Endodermal cell (in vitro differentiated cells): ENCODE results near the gene ZNF473. TPM values are rescaled to one million over a fixed set of nuclear protein-coding genes. Genes with fewer than 3 reads are reported as not detected.
A peak's percentile ranks its signal among the peaks of the same experiment; 100 is the strongest.
"Not testable (repeated sequence)": the region's sequence is repeated elsewhere in the genome, so short reads cannot be mapped to it uniquely, and the experiment has no call there.

Experiments
- DNase-seq: peaks from one replicate; pipeline ENCODE4 v3.0.0-alpha.2; 2017
- H3K27ac ChIP-seq: 2 replicates; pipeline ENCODE4 v1.5.1; 2013; ENCODE audit warnings: mild to moderate bottlenecking, low read depth, low read length, moderate library complexity
- H3K27me3 ChIP-seq: 2 replicates; pipeline ENCODE4 v1.6.1; 2013; ENCODE audit warnings: mild to moderate bottlenecking, low read length, moderate library complexity; ENCODE audit not compliant: insufficient read depth, control insufficient read depth, poor library complexity, severe bottlenecking
- H3K36me3 ChIP-seq: 2 replicates; pipeline ENCODE4 v1.7.0; 2013; ENCODE audit warnings: mild to moderate bottlenecking, low read length, moderate library complexity; ENCODE audit not compliant: control insufficient read depth, insufficient read depth
- H3K4me1 ChIP-seq: one replicate; pipeline ENCODE4 v1.7.0; 2013; ENCODE audit warnings: low read length; ENCODE audit not compliant: control insufficient read depth, insufficient read depth
- H3K4me3 ChIP-seq: 2 replicates; pipeline ENCODE4 v1.5.1; 2013; ENCODE audit warnings: mild to moderate bottlenecking, low read length, moderate library complexity
- H3K9ac ChIP-seq: 2 replicates; pipeline ENCODE4 v1.6.1; 2013; ENCODE audit warnings: mild to moderate bottlenecking, low read length, moderate library complexity; ENCODE audit not compliant: poor library complexity, severe bottlenecking; ENCODE audit errors: extremely low read depth
- H3K9me3 ChIP-seq: 2 replicates; pipeline ENCODE4 v1.6.1; 2013; ENCODE audit warnings: mild to moderate bottlenecking, low read length, moderate library complexity; ENCODE audit not compliant: control insufficient read depth
- H3K27ac Mint-ChIP-seq: 2 replicates; pipeline ENCODE4 v1.8.0; 2020; ENCODE audit warnings: mixed read lengths
- H3K27me3 Mint-ChIP-seq: 2 replicates; pipeline ENCODE4 v1.8.0; 2021; ENCODE audit warnings: mild to moderate bottlenecking, mixed read lengths; ENCODE audit not compliant: insufficient read depth
- H3K36me3 Mint-ChIP-seq: 2 replicates; pipeline ENCODE4 v1.8.0; 2020; ENCODE audit warnings: low read depth, mixed read lengths
- H3K4me1 Mint-ChIP-seq: 2 replicates; pipeline ENCODE4 v1.8.0; 2020; ENCODE audit warnings: mixed read lengths
- H3K4me3 Mint-ChIP-seq: 2 replicates; pipeline ENCODE4 v1.8.0; 2020; ENCODE audit warnings: mild to moderate bottlenecking, moderate library complexity, mixed read lengths
- H3K9me3 Mint-ChIP-seq: 2 replicates; pipeline ENCODE4 v1.8.0; 2020; ENCODE audit warnings: mild to moderate bottlenecking, mixed read lengths
- CTCF ChIP-seq: fragments of 200-600 bp; sonication (generic); conservative IDR thresholded peaks from 2 replicates; pipeline ENCODE4 v1.5.0; 2021; ENCODE audit warnings: antibody characterized with exemption, mild to moderate bottlenecking
- WGBS, 2 experiments: methylation state at CpG; one replicate each; pipeline versions ENCODE4 v1.1.5 to v1.1.7; 2013; ENCODE audit warnings: missing lambda C conversion rate in 2 of 2, mixed read lengths in 1 of 2; ENCODE audit not compliant: insufficient coverage in 1 of 2, insufficient read length in 1 of 2; 5-methylcytosine and 5-hydroxymethylcytosine counted together
- total RNA-seq, 2 donors: library from RNA; stranded (reverse); fragmentation: NEBNext Ultra II Directional in 1 of 2; extraction: Animal tissue kit (Norgen Biotek cat#: 25700) in 1 of 2; gene quantifications; 2 replicates in 1 of 2; 3 replicates in 1 of 2; pipeline ENCODE4 v1.2.1, GENCODE V29; 2021

Gene ZNF473
- total RNA-seq, 2 donors from 2014 or later: 9.5 to 12.0 TPM

DNA sequence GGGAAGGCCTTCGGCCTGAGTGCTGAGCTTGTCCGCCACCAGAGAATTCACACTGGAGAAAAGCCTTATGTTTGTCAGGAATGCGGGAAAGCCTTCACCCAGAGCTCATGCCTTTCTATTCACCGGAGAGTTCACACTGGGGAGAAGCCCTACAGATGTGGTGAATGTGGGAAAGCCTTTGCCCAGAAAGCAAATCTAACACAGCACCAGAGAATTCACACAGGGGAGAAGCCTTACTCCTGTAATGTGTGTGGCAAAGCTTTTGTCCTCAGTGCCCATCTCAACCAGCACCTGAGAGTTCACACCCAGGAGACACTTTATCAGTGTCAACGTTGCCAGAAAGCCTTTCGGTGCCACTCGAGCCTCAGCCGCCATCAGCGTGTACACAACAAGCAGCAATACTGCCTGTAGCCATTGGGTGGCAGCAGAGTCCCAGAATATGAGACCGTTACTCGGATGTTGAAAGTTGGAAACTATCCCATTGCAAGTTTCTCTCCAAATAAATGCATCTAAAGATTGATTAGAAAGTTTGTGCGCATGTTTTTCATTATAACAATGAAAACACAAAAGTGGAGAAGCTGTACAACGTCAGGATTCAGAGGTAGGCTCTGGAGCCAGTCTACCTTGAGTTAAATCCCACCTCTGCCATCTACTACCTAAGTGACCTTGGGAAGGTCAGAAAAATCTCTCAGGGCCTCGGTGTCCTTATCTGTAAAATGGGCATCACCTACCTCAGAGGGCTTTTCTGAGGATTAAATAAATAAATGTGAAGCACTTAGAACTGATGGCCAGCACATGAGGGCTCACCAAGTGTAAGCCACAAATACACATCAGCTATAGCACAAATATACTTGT, 21.1 kb downstream of the ZNF473 start:
- Histone ChIP-seq H3K36me3 (peaks cover 67% of the 10 kb centered on the region), H3K9me3 (peaks cover 77% of the 10 kb centered on the region), H3K27me3 (no peaks in the 10 kb centered on the region), H3K27ac (no peak overlapping the region), H3K4me1 (no peaks in the 10 kb centered on the region), H3K4me3 (peak overlapping the region; percentile 71), H3K9ac (no peak overlapping the region)
- peaks cover 95% of the 10 kb centered on the region for H3K9me3 Mint-ChIP-seq
- peaks cover 72% of the 10 kb centered on the region for H3K36me3 Mint-ChIP-seq
- WGBS, 2 experiments: 94 to 95% methylated on average over 10 to 14 of the region's 14 CpGs
- H3K27ac Mint-ChIP-seq: no peak overlapping the region
- peak; percentile 77 for DNase-seq
- H3K4me3 Mint-ChIP-seq: no peak overlapping the region
- no peaks in the 10 kb centered on the region for H3K4me1 Mint-ChIP-seq
- peak; percentile 71 for TF ChIP-seq CTCF
- peaks cover 5% of the 10 kb centered on the region for H3K27me3 Mint-ChIP-seq

- H3K9me3 ChIP-seq: peaks cover 69% of the 10 kb centered on the region
- no peak overlapping the region for H3K27ac ChIP-seq
- peaks cover 59% of the 10 kb centered on the region for H3K36me3 ChIP-seq
- Mint-ChIP-seq H3K27me3 (peaks cover 5% of the 10 kb centered on the region), H3K4me3 (no peak overlapping the region), H3K27ac (no peak overlapping the region), H3K4me1 (no peaks in the 10 kb centered on the region), H3K9me3 (peaks cover 95% of the 10 kb centered on the region), H3K36me3 (peaks cover 64% of the 10 kb centered on the region)
- H3K27me3 ChIP-seq: no peaks in the 10 kb centered on the region
- no peak overlapping the region for H3K9ac ChIP-seq
- WGBS, 2 experiments: 91 to 95% methylated on average over 3 to 4 of the region's 4 CpGs
- peak overlapping the region; percentile 71 for H3K4me3 ChIP-seq
- H3K4me1 ChIP-seq: no peaks in the 10 kb centered on the region
- no peak for TF ChIP-seq CTCF
- no peak for DNase-seq
Observed at GRCh38 chr19:50047671-50048070, 21.9 kb downstream of the ZNF473 start.

DNA sequence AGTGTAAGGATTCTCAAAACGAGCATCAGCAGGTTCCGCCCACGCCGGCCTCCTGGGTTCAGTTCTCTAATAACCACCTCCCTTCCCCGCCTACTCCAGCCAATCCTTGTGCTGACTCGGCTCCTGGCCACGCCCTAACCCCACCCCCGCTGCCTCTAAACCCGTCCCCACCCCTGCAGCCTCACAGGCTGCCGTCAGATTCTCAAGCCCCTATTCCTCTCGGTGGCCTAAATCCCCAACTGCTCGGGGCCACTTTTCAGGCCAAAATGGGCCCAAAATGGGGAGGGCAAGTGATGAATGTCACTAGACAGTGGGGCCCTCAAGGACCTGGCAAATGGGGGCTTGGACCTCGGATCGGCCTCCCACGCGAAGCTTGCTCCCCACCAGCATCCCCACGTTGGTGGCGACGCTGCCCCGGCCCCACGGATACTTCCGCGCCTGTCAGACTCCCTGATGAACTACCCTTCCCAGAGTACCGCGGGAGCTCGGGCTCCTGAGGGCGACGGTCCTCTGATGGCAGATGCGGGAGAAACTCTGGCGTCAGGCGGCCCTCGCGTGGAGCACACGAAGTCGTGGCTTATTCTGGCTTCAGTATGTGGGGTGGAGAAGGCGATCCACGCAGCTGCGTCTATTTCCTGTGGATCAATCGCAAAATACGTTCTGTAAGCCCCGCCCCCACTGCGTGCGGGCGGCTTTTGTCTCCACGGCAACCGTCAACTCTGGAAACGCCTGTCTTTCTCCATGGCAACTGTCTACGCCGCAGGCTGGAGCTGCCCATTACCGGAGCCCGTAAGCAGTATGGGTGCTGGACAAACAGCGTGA, 24.8 kb downstream of the ZNF473 start:
- Histone ChIP-seq H3K27ac (no peak overlapping the region), H3K4me3 (peak overlapping the region; percentile 45), H3K36me3 (peaks cover 30% of the 10 kb centered on the region), H3K27me3 (no peaks in the 10 kb centered on the region), H3K9ac (no peak overlapping the region), H3K9me3 (peaks cover 58% of the 10 kb centered on the region), H3K4me1 (no peaks in the 10 kb centered on the region)
- H3K27ac Mint-ChIP-seq: no peak overlapping the region
- DNase-seq: no peak
- H3K27me3 Mint-ChIP-seq: peaks cover 5% of the 10 kb centered on the region
- no peaks in the 10 kb centered on the region for H3K4me1 Mint-ChIP-seq
- no peak for TF ChIP-seq CTCF
- peaks cover 35% of the 10 kb centered on the region for H3K36me3 Mint-ChIP-seq
- peaks cover 91% of the 10 kb centered on the region for H3K9me3 Mint-ChIP-seq
- WGBS, 2 experiments: 69 to 83% methylated on average over 28 to 52 of the region's 52 CpGs
- peak overlapping the region; percentile 55 for H3K4me3 Mint-ChIP-seq

GRCh38 chr19:50051228-50051895, 25.6 kb downstream of the ZNF473 start:
- 89 to 94% methylated on average over 9 to 16 of the region's 16 CpGs for WGBS, 2 experiments

More at GRCh38 chr19:50051228-50051895, 25.6 kb downstream of the ZNF473 start:
- not testable (repeated sequence) for H3K9ac ChIP-seq, H3K27ac Mint-ChIP-seq, H3K4me1 Mint-ChIP-seq, H3K4me1 ChIP-seq, DNase-seq, H3K27me3 ChIP-seq, H3K27me3 Mint-ChIP-seq, H3K27ac ChIP-seq
- Histone ChIP-seq H3K36me3 (peaks cover 23% of the 10 kb centered on the region), H3K4me3 (peak overlapping the region; percentile 45), H3K9me3 (peaks cover 54% of the 10 kb centered on the region)
- Mint-ChIP-seq H3K36me3 (peaks cover 28% of the 10 kb centered on the region), H3K4me3 (peak overlapping the region; percentile 55), H3K9me3 (peaks cover 90% of the 10 kb centered on the region)
